ENCODE data around the gene ATP4B.

The ATP4B gene

GRCh38 chr13:113657851-113658741, at the start of gene ATP4B:
TSS of gene ATP4B (minus strand) at chr13:113658198. CDS start at chr13:113658144, 54 bp downstream.
- DNase-seq (ENCODE audit: low spot score), result no peak
- TF ChIP-seq CTCF (conservative IDR thresholded peaks at IDR 0.05; ENCODE audit: low read depth), result no peak
- ChIA-PET POLR2A (ENCODE audit: low non-redundant PET) (no interaction called here), CTCF (no interaction called here)
- H3K27ac ChIP-seq, result no peak within 1 kb of the TSS

GRCh38 chr13:113672002-113672651, 14.1 kb upstream of the ATP4B start:
- TF ChIP-seq CTCF (conservative IDR thresholded peaks at IDR 0.05; ENCODE audit: low read depth), result no peak
- DNase-seq (ENCODE audit: low spot score), result no peak
- H3K27ac ChIP-seq, result no peak overlapping the region
- ChIA-PET POLR2A (ENCODE audit: low non-redundant PET) (no interaction called here), CTCF (no interaction called here)

- no peak for DNase-seq (ENCODE audit: low spot score)
- TF ChIP-seq CTCF (conservative IDR thresholded peaks at IDR 0.05; ENCODE audit: low read depth), result no peak
- CTCF ChIA-PET, result interaction anchor here (0.7 to 0.8 kb wide), 2 partner anchors 22 to 53 kb away, joined by 3 to 4 read pairs; no protein-coding TSS in a partner anchor
- POLR2A ChIA-PET (ENCODE audit: low non-redundant PET), result no interaction called here
- H3K27ac ChIP-seq, result no peak overlapping the region
Observed at GRCh38 chr13:113671066-113672001, 13.3 kb upstream of the ATP4B start.

GRCh38 chr13:113670541-113670940, 12.5 kb upstream of the ATP4B start:
- no peak for TF ChIP-seq CTCF (conservative IDR thresholded peaks at IDR 0.05; ENCODE audit: low read depth)
- no peak overlapping the region for H3K27ac ChIP-seq
- no peak for DNase-seq (ENCODE audit: low spot score)
- CTCF ChIA-PET, result interaction anchor here (0.8 kb wide), 1 partner anchor 54 kb away, joined by 4 read pairs; no protein-coding TSS in a partner anchor
- POLR2A ChIA-PET (ENCODE audit: low non-redundant PET), result no interaction called here

- H3K27ac ChIP-seq, result no peak overlapping the region
- ChIA-PET CTCF (no interaction called here), POLR2A (ENCODE audit: low non-redundant PET) (no interaction called here)
- no peak for TF ChIP-seq CTCF (conservative IDR thresholded peaks at IDR 0.05; ENCODE audit: low read depth)
- no peak for DNase-seq (ENCODE audit: low spot score)
Observed at GRCh38 chr13:113669755-113670341, 11.8 kb upstream of the ATP4B start.

All from RWPE1 (cell line).